HG02885 (cell line): ENCODE measurements around the gene TNRC18.
A peak's percentile ranks its signal among the peaks of the same experiment; 100 is the strongest.

ENCODE experiments used
- ATAC-seq: cut with Tn5 transposase; IDR thresholded peaks from one replicate; pipeline ENCODE4 v1.9.1; 2021; ENCODE audit warnings: mild to moderate bottlenecking; ENCODE audit not compliant: unreplicated experiment, poor library complexity

Gene TNRC18

GRCh38 chr7:5414916-5415315 is 8.7 kb downstream of the TNRC18 start:
- ATAC-seq, result no peak

GRCh38 chr7:5413449-5413786 is 10.2 kb downstream of the TNRC18 start:
- no peak for ATAC-seq

- ATAC-seq, result no peak
Measured at GRCh38 chr7:5408777-5409176, 14.9 kb downstream of the TNRC18 start.

- no peak for ATAC-seq
Measured at GRCh38 chr7:5406957-5407945, 16.4 kb downstream of the TNRC18 start.

GRCh38 chr7:5404421-5404826 is 19.2 kb downstream of the TNRC18 start:
- no peak for ATAC-seq

GRCh38 chr7:5403442-5403841 is 20.2 kb downstream of the TNRC18 start:
- ATAC-seq, result no peak

GRCh38 chr7:5397736-5398135 is 25.9 kb downstream of the TNRC18 start:
- no peak for ATAC-seq

- peak; percentile 87 for ATAC-seq
Measured at GRCh38 chr7:5396999-5397663, 26.5 kb downstream of the TNRC18 start.

- peak; percentile 66 for ATAC-seq
Measured at GRCh38 chr7:5396542-5396941, 27.1 kb downstream of the TNRC18 start.

GRCh38 chr7:5395246-5395645 is 28.4 kb downstream of the TNRC18 start:
- no peak for ATAC-seq

- no peak for ATAC-seq
Measured at GRCh38 chr7:5394264-5395105, 29.1 kb downstream of the TNRC18 start.

- no peak for ATAC-seq
Measured at GRCh38 chr7:5393748-5394147, 29.9 kb downstream of the TNRC18 start.

- ATAC-seq, result no peak
Measured at GRCh38 chr7:5393328-5393727, 30.3 kb downstream of the TNRC18 start.

GRCh38 chr7:5390918-5391317 is 32.7 kb downstream of the TNRC18 start:
- no peak for ATAC-seq

- no peak for ATAC-seq
Measured at GRCh38 chr7:5388905-5389433, 34.7 kb downstream of the TNRC18 start.

- ATAC-seq, result no peak
Measured at GRCh38 chr7:5388273-5388901, 35.2 kb downstream of the TNRC18 start.

- no peak for ATAC-seq
Measured at GRCh38 chr7:5387711-5388245, 35.9 kb downstream of the TNRC18 start.

GRCh38 chr7:5384618-5385017 is 39.0 kb downstream of the TNRC18 start:
- ATAC-seq, result no peak

- ATAC-seq, result no peak
Measured at GRCh38 chr7:5383314-5384098, 40.1 kb downstream of the TNRC18 start.
